ENCODE data around the gene PANX1. TPM values are rescaled to one million over a fixed set of nuclear protein-coding genes. Genes with fewer than 3 reads are reported as not detected.

PANX1 gene
- total RNA-seq, 1 experiment from 2014 or later: 37.5 TPM

- Histone ChIP-seq H3K9ac (ENCODE audit: extremely low read depth, insufficient read length, low read length) (no peak overlapping the region), H3K23me2 (ENCODE audit: insufficient read length, low read depth, low read length, poor library complexity, severe bottlenecking) (no peaks in the 10 kb centered on the region), H3T11ph (ENCODE audit: low read length) (no peak overlapping the region), H4K5ac (ENCODE audit: insufficient read length, low read depth, low read length) (no peak overlapping the region), H3K4me2 (ENCODE audit: insufficient read depth, insufficient read length, low read length) (no peak overlapping the region), H4K8ac (replicated peaks; ENCODE audit: insufficient read length, low read depth, low read length) (no peak overlapping the region), H3K4me1 (ENCODE audit: insufficient read depth, low read length) (no peaks in the 10 kb centered on the region), H3K56ac (ENCODE audit: insufficient read length, low read depth, low read length) (no peak overlapping the region), H2AK5ac (ENCODE audit: insufficient read length, low read length) (no peak overlapping the region), H2BK12ac (ENCODE audit: insufficient read length, low read depth, low read length) (no peak overlapping the region), H3K9me3 (ENCODE audit: control insufficient read depth, low read depth, low read length) (peaks cover 8% of the 10 kb centered on the region), H2BK120ac (ENCODE audit: low read depth, low read length, poor library complexity, severe bottlenecking) (no peak overlapping the region), H3K23ac (ENCODE audit: insufficient read length, low read depth, low read length) (no peak overlapping the region), H3K79me1 (ENCODE audit: insufficient read depth, low read depth, low read length, poor library complexity, severe bottlenecking) (no peaks in the 10 kb centered on the region), H2AFZ (ENCODE audit: low read length) (no peak overlapping the region), H3K14ac (ENCODE audit: insufficient read depth, low read length) (no peak overlapping the region), H3K27ac (ENCODE audit: insufficient read length, low read depth, low read length) (no peak overlapping the region), H4K91ac (ENCODE audit: insufficient read length, low read depth, low read length) (no peak overlapping the region), H2BK15ac (ENCODE audit: low read depth, low read length) (no peak overlapping the region), H3K18ac (ENCODE audit: insufficient read length, low read depth, low read length) (no peak overlapping the region), H2BK20ac (ENCODE audit: low read depth, low read length, poor library complexity, severe bottlenecking) (no peak overlapping the region), H3K4ac (ENCODE audit: low read depth, low read length) (no peak overlapping the region), H3K79me2 (ENCODE audit: insufficient read depth, low read length) (no peaks in the 10 kb centered on the region), H3K27me3 (ENCODE audit: insufficient read depth, low read length) (no peaks in the 10 kb centered on the region), H4K20me1 (ENCODE audit: control insufficient read depth, insufficient read depth, insufficient read length) (no peaks in the 10 kb centered on the region), H2BK5ac (ENCODE audit: insufficient read length, low read length) (no peak overlapping the region)
- Mint-ChIP-seq H3K4me3 (no peak overlapping the region), H3K27ac (no peak overlapping the region), H3K4me1 (peaks cover 0 to 2% of the 10 kb centered on the region in 2 experiments; a peak in 3 of 4 replicates), H3K27me3 (ENCODE audit: low read depth) (peaks cover 5% of the 10 kb centered on the region; the same call in 1 of the 2 replicates), H3K36me3 (ENCODE audit: insufficient read depth in 1 of 3, low read depth in 3 of 3) (peaks cover 7 to 38% (median 14%) of the 10 kb centered on the region in 3 experiments), H3K9me3 (peaks cover 30 to 34% of the 10 kb centered on the region in 2 experiments)
- DNase-seq: no peak
- TF ChIP-seq CTCF (conservative IDR thresholded peaks at IDR 0.05): no peak
Measured at GRCh38 chr11:94100253-94100652, 28.4 kb upstream of the PANX1 start.

Measured in H9 (cell line).